ENCODE data around the gene SRPK1. TPM values are rescaled to one million over a fixed set of nuclear protein-coding genes. Genes with fewer than 3 reads are reported as not detected.

The SRPK1 gene
- total RNA-seq, 2 experiments from 2014 or later: 88.2 to 101 TPM

GRCh38 chr6:35905141-35905785 lies 15.6 kb downstream of the SRPK1 start:
- CTCF ChIA-PET: interaction anchor here (1.5 to 2.2 kb wide), 2 partner anchors 7 to 13 kb away, joined by 3 to 4 read pairs; no protein-coding TSS in a partner anchor
- Mint-ChIP-seq H3K36me3 (peaks cover 68% of the 10 kb centered on the region), H3K9me3 (ENCODE audit: low read depth) (peaks cover 18% of the 10 kb centered on the region), H3K27ac (no peak overlapping the region), H3K4me3 (no peak overlapping the region), H3K4me1 (peaks cover 13% of the 10 kb centered on the region), H3K27me3 (no peaks in the 10 kb centered on the region)
- no peak for ATAC-seq
- DNase-seq: no peak

- Mint-ChIP-seq H3K36me3 (peaks cover 62% of the 10 kb centered on the region), H3K4me3 (no peak overlapping the region), H3K27me3 (no peaks in the 10 kb centered on the region), H3K9me3 (ENCODE audit: low read depth) (peaks cover 10% of the 10 kb centered on the region), H3K4me1 (peaks cover 13% of the 10 kb centered on the region), H3K27ac (no peak overlapping the region)
- CTCF ChIA-PET: interaction anchor here (0.8 to 2.2 kb wide), 3 partner anchors 9 to 14 kb away, joined by 3 to 4 read pairs (median 4); no protein-coding TSS in a partner anchor
- ATAC-seq: no peak
- no peak for DNase-seq
Observed at GRCh38 chr6:35903679-35904078, 17.2 kb downstream of the SRPK1 start.

- Mint-ChIP-seq H3K27me3 (no peaks in the 10 kb centered on the region), H3K27ac (no peak overlapping the region), H3K9me3 (ENCODE audit: low read depth) (peaks cover 4% of the 10 kb centered on the region), H3K36me3 (peaks cover 54% of the 10 kb centered on the region), H3K4me3 (no peak overlapping the region), H3K4me1 (peaks cover 6% of the 10 kb centered on the region)
- DNase-seq (no peak), ATAC-seq (no peak)
- CTCF ChIA-PET: interaction anchor here (0.7 kb wide), 1 partner anchor 8 kb away, joined by 3 read pairs; no protein-coding TSS in a partner anchor
Observed at GRCh38 chr6:35900448-35900847, 20.4 kb downstream of the SRPK1 start.

GRCh38 chr6:35898003-35898402 lies 22.9 kb downstream of the SRPK1 start:
- Mint-ChIP-seq H3K27ac (no peak overlapping the region), H3K27me3 (no peaks in the 10 kb centered on the region), H3K36me3 (peaks cover 46% of the 10 kb centered on the region), H3K4me1 (peaks cover 8% of the 10 kb centered on the region), H3K9me3 (ENCODE audit: low read depth) (peaks cover 4% of the 10 kb centered on the region), H3K4me3 (no peak overlapping the region)
- CTCF ChIA-PET: no interaction called here
- ATAC-seq (no peak), DNase-seq (no peak)

- no peaks in the 10 kb centered on the region for H3K27me3 Mint-ChIP-seq
- no peak for DNase-seq
- ATAC-seq: no peak
- CTCF ChIA-PET: no interaction called here
- H3K9me3 Mint-ChIP-seq (ENCODE audit: low read depth): peaks cover 4% of the 10 kb centered on the region
- H3K4me1 Mint-ChIP-seq: peaks cover 8% of the 10 kb centered on the region
- no peak overlapping the region for H3K27ac Mint-ChIP-seq
- no peak overlapping the region for H3K4me3 Mint-ChIP-seq
- peaks cover 46% of the 10 kb centered on the region for H3K36me3 Mint-ChIP-seq
Observed at GRCh38 chr6:35897486-35897885, 23.4 kb downstream of the SRPK1 start.

- DNase-seq: no peak
- no peak overlapping the region for H3K27ac Mint-ChIP-seq
- CTCF ChIA-PET: no interaction called here
- H3K4me1 Mint-ChIP-seq: peaks cover 8% of the 10 kb centered on the region
- H3K27me3 Mint-ChIP-seq: no peaks in the 10 kb centered on the region
- H3K4me3 Mint-ChIP-seq: no peak overlapping the region
- no peak for ATAC-seq
- peaks cover 46% of the 10 kb centered on the region for H3K36me3 Mint-ChIP-seq
- peaks cover 4% of the 10 kb centered on the region for H3K9me3 Mint-ChIP-seq (ENCODE audit: low read depth)
Observed at GRCh38 chr6:35897036-35897435, 23.9 kb downstream of the SRPK1 start.

- Mint-ChIP-seq H3K4me1 (peaks cover 8% of the 10 kb centered on the region), H3K4me3 (no peak overlapping the region), H3K27me3 (no peaks in the 10 kb centered on the region)
Observed at GRCh38 chr6:35896228-35896627, 24.7 kb downstream of the SRPK1 start.

GRCh38 chr6:35895560-35895959 lies 25.3 kb downstream of the SRPK1 start:
- Mint-ChIP-seq H3K27me3 (no peaks in the 10 kb centered on the region), H3K9me3 (ENCODE audit: low read depth) (peaks cover 4% of the 10 kb centered on the region), H3K4me3 (no peak overlapping the region), H3K36me3 (peaks cover 40% of the 10 kb centered on the region), H3K4me1 (peaks cover 10% of the 10 kb centered on the region), H3K27ac (no peak overlapping the region)
- CTCF ChIA-PET: no interaction called here
- no peak for ATAC-seq
- no peak for DNase-seq

More at GRCh38 chr6:35896228-35896627, 24.7 kb downstream of the SRPK1 start:
- ATAC-seq: no peak
- Mint-ChIP-seq H3K9me3 (ENCODE audit: low read depth) (peaks cover 4% of the 10 kb centered on the region), H3K36me3 (peaks cover 43% of the 10 kb centered on the region), H3K27ac (no peak overlapping the region)
- DNase-seq: no peak
- CTCF ChIA-PET: no interaction called here

GRCh38 chr6:35894776-35895175 lies 26.1 kb downstream of the SRPK1 start:
- Mint-ChIP-seq H3K9me3 (ENCODE audit: low read depth) (peaks cover 4% of the 10 kb centered on the region), H3K36me3 (peaks cover 39% of the 10 kb centered on the region), H3K27me3 (no peaks in the 10 kb centered on the region), H3K4me3 (no peak overlapping the region), H3K4me1 (peaks cover 10% of the 10 kb centered on the region), H3K27ac (no peak overlapping the region)
- DNase-seq (no peak), ATAC-seq (no peak)
- CTCF ChIA-PET: no interaction called here

- ATAC-seq (no peak), DNase-seq (no peak)
- Mint-ChIP-seq H3K9me3 (ENCODE audit: low read depth) (no peaks in the 10 kb centered on the region), H3K27ac (no peak overlapping the region), H3K27me3 (no peaks in the 10 kb centered on the region), H3K4me1 (peaks cover 10% of the 10 kb centered on the region), H3K36me3 (peaks cover 36% of the 10 kb centered on the region), H3K4me3 (no peak overlapping the region)
- CTCF ChIA-PET: no interaction called here
Observed at GRCh38 chr6:35893246-35893645, 27.7 kb downstream of the SRPK1 start.

GRCh38 chr6:35892482-35892881 lies 28.4 kb downstream of the SRPK1 start:
- Mint-ChIP-seq H3K4me1 (peaks cover 8% of the 10 kb centered on the region), H3K9me3 (ENCODE audit: low read depth) (no peaks in the 10 kb centered on the region), H3K36me3 (peaks cover 39% of the 10 kb centered on the region), H3K27ac (no peak overlapping the region), H3K27me3 (no peaks in the 10 kb centered on the region), H3K4me3 (no peak overlapping the region)
- CTCF ChIA-PET: interaction anchor here (0.9 to 1.2 kb wide), 2 partner anchors 8 to 19 kb away, joined by 3 read pairs; no protein-coding TSS in a partner anchor
- ATAC-seq: no peak
- no peak for DNase-seq

GRCh38 chr6:35879151-35879550 lies 41.7 kb downstream of the SRPK1 start:
- Mint-ChIP-seq H3K36me3 (peaks cover 65% of the 10 kb centered on the region), H3K27me3 (no peaks in the 10 kb centered on the region), H3K4me1 (peaks cover 2% of the 10 kb centered on the region), H3K27ac (no peak overlapping the region), H3K4me3 (no peak overlapping the region), H3K9me3 (ENCODE audit: low read depth) (peaks cover 9% of the 10 kb centered on the region)
- ATAC-seq (no peak), DNase-seq (no peak)
- CTCF ChIA-PET: no interaction called here

GRCh38 chr6:35876902-35877301 lies 44.0 kb downstream of the SRPK1 start:
- CTCF ChIA-PET: no interaction called here

GRCh38 chr6:35874730-35875129 lies 46.2 kb downstream of the SRPK1 start:
- Mint-ChIP-seq H3K36me3 (peaks cover 43% of the 10 kb centered on the region), H3K9me3 (ENCODE audit: low read depth) (no peaks in the 10 kb centered on the region), H3K4me3 (no peak overlapping the region), H3K27ac (no peak overlapping the region), H3K27me3 (no peaks in the 10 kb centered on the region), H3K4me1 (peaks cover 2% of the 10 kb centered on the region)
- CTCF ChIA-PET: no interaction called here
- DNase-seq (no peak), ATAC-seq (no peak)

More at GRCh38 chr6:35876902-35877301, 44.0 kb downstream of the SRPK1 start:
- Mint-ChIP-seq H3K9me3 (ENCODE audit: low read depth) (peaks cover 7% of the 10 kb centered on the region), H3K27ac (no peak overlapping the region), H3K36me3 (peaks cover 54% of the 10 kb centered on the region), H3K27me3 (no peaks in the 10 kb centered on the region), H3K4me1 (peaks cover 2% of the 10 kb centered on the region), H3K4me3 (no peak overlapping the region)
- no peak for ATAC-seq
- no peak for DNase-seq
